ENCODE results near the gene PUS7.

DNA sequence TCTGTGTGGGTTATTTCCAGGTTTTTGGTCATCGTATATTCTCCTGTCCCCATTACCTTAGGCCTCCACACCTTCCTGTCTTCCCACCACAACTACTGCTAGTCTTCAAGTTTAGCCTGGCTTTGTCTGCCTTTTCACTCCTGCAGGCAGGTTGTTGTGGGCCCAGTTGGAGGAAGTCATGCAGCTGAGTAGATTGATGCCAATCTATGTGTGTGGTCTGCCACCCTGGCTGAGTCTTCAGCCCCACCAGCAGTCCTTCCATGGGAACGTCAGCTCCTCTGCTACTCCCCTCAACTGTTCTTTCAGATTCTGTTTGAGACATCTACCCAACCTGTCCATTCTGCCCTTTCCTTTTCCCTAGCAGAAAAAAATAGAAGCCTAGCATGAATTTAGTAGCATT, 16.3 kb upstream of the PUS7 start:
- TF ChIP-seq, protein P1, sequence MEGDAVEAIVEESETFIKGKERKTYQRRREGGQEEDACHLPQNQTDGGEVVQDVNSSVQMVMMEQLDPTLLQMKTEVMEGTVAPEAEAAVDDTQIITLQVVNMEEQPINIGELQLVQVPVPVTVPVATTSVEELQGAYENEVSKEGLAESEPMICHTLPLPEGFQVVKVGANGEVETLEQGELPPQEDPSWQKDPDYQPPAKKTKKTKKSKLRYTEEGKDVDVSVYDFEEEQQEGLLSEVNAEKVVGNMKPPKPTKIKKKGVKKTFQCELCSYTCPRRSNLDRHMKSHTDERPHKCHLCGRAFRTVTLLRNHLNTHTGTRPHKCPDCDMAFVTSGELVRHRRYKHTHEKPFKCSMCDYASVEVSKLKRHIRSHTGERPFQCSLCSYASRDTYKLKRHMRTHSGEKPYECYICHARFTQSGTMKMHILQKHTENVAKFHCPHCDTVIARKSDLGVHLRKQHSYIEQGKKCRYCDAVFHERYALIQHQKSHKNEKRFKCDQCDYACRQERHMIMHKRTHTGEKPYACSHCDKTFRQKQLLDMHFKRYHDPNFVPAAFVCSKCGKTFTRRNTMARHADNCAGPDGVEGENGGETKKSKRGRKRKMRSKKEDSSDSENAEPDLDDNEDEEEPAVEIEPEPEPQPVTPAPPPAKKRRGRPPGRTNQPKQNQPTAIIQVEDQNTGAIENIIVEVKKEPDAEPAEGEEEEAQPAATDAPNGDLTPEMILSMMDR (IDR thresholded peaks at IDR 0.05; ENCODE audit: low read depth, low read length, missing input control) = no peak
- TF ChIP-seq, protein P2, sequence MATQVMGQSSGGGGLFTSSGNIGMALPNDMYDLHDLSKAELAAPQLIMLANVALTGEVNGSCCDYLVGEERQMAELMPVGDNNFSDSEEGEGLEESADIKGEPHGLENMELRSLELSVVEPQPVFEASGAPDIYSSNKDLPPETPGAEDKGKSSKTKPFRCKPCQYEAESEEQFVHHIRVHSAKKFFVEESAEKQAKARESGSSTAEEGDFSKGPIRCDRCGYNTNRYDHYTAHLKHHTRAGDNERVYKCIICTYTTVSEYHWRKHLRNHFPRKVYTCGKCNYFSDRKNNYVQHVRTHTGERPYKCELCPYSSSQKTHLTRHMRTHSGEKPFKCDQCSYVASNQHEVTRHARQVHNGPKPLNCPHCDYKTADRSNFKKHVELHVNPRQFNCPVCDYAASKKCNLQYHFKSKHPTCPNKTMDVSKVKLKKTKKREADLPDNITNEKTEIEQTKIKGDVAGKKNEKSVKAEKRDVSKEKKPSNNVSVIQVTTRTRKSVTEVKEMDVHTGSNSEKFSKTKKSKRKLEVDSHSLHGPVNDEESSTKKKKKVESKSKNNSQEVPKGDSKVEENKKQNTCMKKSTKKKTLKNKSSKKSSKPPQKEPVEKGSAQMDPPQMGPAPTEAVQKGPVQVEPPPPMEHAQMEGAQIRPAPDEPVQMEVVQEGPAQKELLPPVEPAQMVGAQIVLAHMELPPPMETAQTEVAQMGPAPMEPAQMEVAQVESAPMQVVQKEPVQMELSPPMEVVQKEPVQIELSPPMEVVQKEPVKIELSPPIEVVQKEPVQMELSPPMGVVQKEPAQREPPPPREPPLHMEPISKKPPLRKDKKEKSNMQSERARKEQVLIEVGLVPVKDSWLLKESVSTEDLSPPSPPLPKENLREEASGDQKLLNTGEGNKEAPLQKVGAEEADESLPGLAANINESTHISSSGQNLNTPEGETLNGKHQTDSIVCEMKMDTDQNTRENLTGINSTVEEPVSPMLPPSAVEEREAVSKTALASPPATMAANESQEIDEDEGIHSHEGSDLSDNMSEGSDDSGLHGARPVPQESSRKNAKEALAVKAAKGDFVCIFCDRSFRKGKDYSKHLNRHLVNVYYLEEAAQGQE (IDR thresholded peaks at IDR 0.05) = no peak
- TF ChIP-seq, protein P3, sequence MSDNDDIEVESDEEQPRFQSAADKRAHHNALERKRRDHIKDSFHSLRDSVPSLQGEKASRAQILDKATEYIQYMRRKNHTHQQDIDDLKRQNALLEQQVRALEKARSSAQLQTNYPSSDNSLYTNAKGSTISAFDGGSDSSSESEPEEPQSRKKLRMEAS (IDR thresholded peaks at IDR 0.05) = no peak

Data from liver (tissue), 2 donors.